IMR-90 (cell line): ENCODE measurements around the gene CCDC92. TPM values are rescaled to one million over a fixed set of nuclear protein-coding genes. Genes with fewer than 3 reads are reported as not detected.

Experiments used
- ATAC-seq: fragments of 200-7000 bp; cut with Tn5 transposase; 2 replicates; pipeline ENCODE4 v1.9.1; 2020; ENCODE audit warnings: low read depth, mild to moderate bottlenecking, moderate library complexity
- BruUV-seq: library from RNA; stranded (reverse); fragments of 400-500 nt; replicated peaks from 2 replicates; lab custom pipeline; 2021; lab: Mats Ljungman, UMichigan
- CTCF ChIA-PET: fragments of 300-600 bp; formaldehyde crosslinking; extraction: SDS; loops from one replicate; lab custom pipeline; 2021; ENCODE audit warnings: antibody characterized with exemption; lab: Yijun Ruan, JAX
- POLR2A ChIA-PET: fragments of 300-600 bp; sonication (Branson Sonifier 250); formaldehyde crosslinking; loops from one replicate; lab custom pipeline; 2022; ENCODE audit warnings: antibody characterized with exemption; ENCODE audit not compliant: unreplicated experiment; lab: Charles Lee
- DNase-seq: peaks from one replicate; pipeline ENCODE4 v3.0.0; 2013
- H2AFZ ChIP-seq: replicated peaks from 2 replicates; pipeline ENCODE3; 2013; ENCODE audit warnings: low read length, mild to moderate bottlenecking; ENCODE audit not compliant: poor library complexity
- H2AK5ac ChIP-seq: 2 replicates; pipeline ENCODE4 v1.6.1; 2013; ENCODE audit warnings: low read depth, low read length, inconsistent platforms
- H2AK9ac ChIP-seq: replicated peaks from 2 replicates; pipeline ENCODE3; 2013; ENCODE audit warnings: mild to moderate bottlenecking, low read depth, low read length, moderate library complexity; ENCODE audit not compliant: poor library complexity
- H2BK120ac ChIP-seq: 2 replicates; pipeline ENCODE4 v1.6.1; 2013; ENCODE audit warnings: low read depth, low read length, inconsistent platforms
- H2BK15ac ChIP-seq: 3 replicates; pipeline ENCODE4 v1.6.1; 2013; ENCODE audit warnings: low read depth, low read length, inconsistent platforms
- H2BK20ac ChIP-seq: 2 replicates; pipeline ENCODE4 v1.6.1; 2013; ENCODE audit warnings: low read depth, mild to moderate bottlenecking, inconsistent platforms, low read length, moderate library complexity
- H2BK5ac ChIP-seq: 2 replicates; pipeline ENCODE4 v1.6.1; 2013; ENCODE audit warnings: mild to moderate bottlenecking, low read depth, low read length, inconsistent platforms; ENCODE audit not compliant: poor library complexity, severe bottlenecking
- H3K14ac ChIP-seq: replicated peaks from 2 replicates; pipeline ENCODE4 v1.6.1; 2013; ENCODE audit warnings: low read depth, low read length, inconsistent platforms
- H3K18ac ChIP-seq: 2 replicates; pipeline ENCODE4 v1.6.1; 2013; ENCODE audit warnings: low read depth, low read length, control low read depth
- H3K23ac ChIP-seq: 2 replicates; pipeline ENCODE4 v1.6.1; 2013; ENCODE audit warnings: low read depth, low read length, inconsistent platforms
- H3K27ac ChIP-seq: 2 replicates; pipeline ENCODE4 v1.5.1; 2013; ENCODE audit warnings: mild to moderate bottlenecking, control low read depth, low read length; ENCODE audit not compliant: insufficient read depth
- H3K27me3 ChIP-seq: 2 replicates; pipeline ENCODE4 v1.6.1; 2013; ENCODE audit warnings: low read length; ENCODE audit not compliant: control insufficient read depth, insufficient read depth
- H3K36me3 ChIP-seq: 2 replicates; pipeline ENCODE4 v1.6.1; 2013; ENCODE audit warnings: low read length, mixed read lengths; ENCODE audit not compliant: control insufficient read depth, insufficient read depth
- H3K4ac ChIP-seq: 2 replicates; pipeline ENCODE4 v1.6.1; 2013; ENCODE audit warnings: low read depth, low read length, inconsistent platforms
- H3K4me1 ChIP-seq: 2 replicates; pipeline ENCODE4 v1.6.1; 2013; ENCODE audit warnings: low read length, mixed read lengths; ENCODE audit not compliant: control insufficient read depth, insufficient read depth
- H3K4me2 ChIP-seq: 2 replicates; pipeline ENCODE4 v1.6.1; 2013; ENCODE audit warnings: low read depth, mild to moderate bottlenecking, control low read depth, low read length, moderate library complexity
- H3K4me3 ChIP-seq: 2 replicates; pipeline ENCODE4 v1.5.1; 2013; ENCODE audit warnings: low read depth, mild to moderate bottlenecking, control low read depth, low read length, moderate library complexity; ENCODE audit not compliant: insufficient read depth
- H3K56ac ChIP-seq: 2 replicates; pipeline ENCODE4 v1.6.1; 2013; ENCODE audit warnings: low read length, inconsistent platforms; ENCODE audit not compliant: insufficient read depth; ENCODE audit errors: extremely low read depth
- H3K79me1 ChIP-seq, 2 experiments: 2 replicates each; pipeline ENCODE4 v1.6.1; 2013; ENCODE audit warnings: low read length in 2 of 2, inconsistent platforms in 1 of 2, low read depth in 1 of 2
- H3K9ac ChIP-seq: 2 replicates; pipeline ENCODE4 v1.6.1; 2013; ENCODE audit warnings: low read depth, low read length, control low read depth
- H3K9me1 ChIP-seq: 2 replicates; pipeline ENCODE4 v1.6.1; 2013; ENCODE audit warnings: low read length, inconsistent platforms; ENCODE audit not compliant: insufficient read depth
- H3K9me3 ChIP-seq: 2 replicates; pipeline ENCODE4 v1.6.1; 2013; ENCODE audit warnings: low read length; ENCODE audit not compliant: control insufficient read depth, insufficient read depth
- H4K20me1 ChIP-seq: 2 replicates; pipeline ENCODE4 v1.6.1; 2013; ENCODE audit warnings: low read length, inconsistent platforms; ENCODE audit not compliant: insufficient read depth
- H4K5ac ChIP-seq: 2 replicates; pipeline ENCODE4 v1.6.1; 2013; ENCODE audit warnings: mild to moderate bottlenecking, low read depth, low read length, control low read depth
- H4K8ac ChIP-seq, 2 experiments: 2 replicates each; pipeline ENCODE4 v1.6.1; 2013; ENCODE audit warnings: low read depth in 2 of 2, low read length in 2 of 2, control low read depth in 1 of 2, inconsistent platforms in 1 of 2
- H4K91ac ChIP-seq: 2 replicates; pipeline ENCODE4 v1.6.1; 2013; ENCODE audit warnings: low read depth, low read length, inconsistent platforms; ENCODE audit not compliant: insufficient read depth
- BHLHE40 ChIP-seq: fragments of 150-350 bp; IDR thresholded peaks from 2 replicates; pipeline ENCODE4 v1.6.1; 2016; ENCODE audit warnings: mild to moderate bottlenecking, low read depth, low read length
- CEBPB ChIP-seq: IDR thresholded peaks from 2 replicates; pipeline ENCODE4 v1.6.1; 2012; ENCODE audit warnings: low read depth, low read length, improper control_type of control experiment
- FOS ChIP-seq: fragments of 150-350 bp; IDR thresholded peaks from 2 replicates; pipeline ENCODE4 v1.6.1; 2016; ENCODE audit warnings: low read depth, low read length
- MAZ ChIP-seq: IDR thresholded peaks from 2 replicates; pipeline ENCODE4 v1.6.1; 2012; ENCODE audit warnings: low read depth, mild to moderate bottlenecking, low read length, improper control_type of control experiment, moderate library complexity, borderline replicate concordance
- NFE2L2 ChIP-seq: fragments of 150-350 bp; IDR thresholded peaks from 2 replicates; pipeline ENCODE4 v1.6.1; 2016; ENCODE audit warnings: low read depth, mild to moderate bottlenecking, low read length
- RAD21 ChIP-seq: IDR thresholded peaks from 2 replicates; pipeline ENCODE4 v1.6.1; 2012; ENCODE audit warnings: low read length, improper control_type of control experiment
- RCOR1 ChIP-seq: IDR thresholded peaks from 2 replicates; pipeline ENCODE4 v1.6.1; 2012; ENCODE audit warnings: mild to moderate bottlenecking, low read length, improper control_type of control experiment; ENCODE audit not compliant: insufficient replicate concordance
- dilution Hi-C: fragments of 300-500 bp; cut with HindIII; formaldehyde crosslinking; loops from one replicate; pipeline ENCODE4 v1.14.3; 2018; ENCODE audit warnings: low sequenced_read_pairs; ENCODE audit not compliant: unreplicated experiment
- in situ Hi-C: fragments of 300-500 bp; cut with MboI; formaldehyde crosslinking; loops from 3 replicates; pipeline ENCODE4 v1.14.3; 2019; ENCODE audit warnings: low sequenced_read_pairs, inconsistent platforms, mixed read lengths
- intact Hi-C: fragments of 100-400 bp; cut with micrococcal nuclease; formaldehyde crosslinking; loops from 2 replicates; pipeline ENCODE4 v1.10.0; 2022
- polyA plus RNA-seq, 3 experiments: library from polyadenylated mRNA; depleted of rRNA; stranded (reverse); fragments of >200 nt; gene quantifications; 2 replicates each; pipeline ENCODE4 v1.2.3, GENCODE V29; 2012; ENCODE audit warnings: low replicate concordance in 1 of 3
- total RNA-seq: library from RNA; depleted of rRNA; stranded (reverse); fragments of >200 nt; gene quantifications from 2 replicates; pipeline ENCODE4 v1.2.3, GENCODE V29; 2012
- TF ChIP-seq, protein P1 (sequence below): fragments of 150-350 bp; IDR thresholded peaks from 2 replicates; pipeline ENCODE4 v1.6.1; 2017; ENCODE audit warnings: mild to moderate bottlenecking, antibody characterized with exemption, low read length, low read depth
- TF ChIP-seq, protein P2 (sequence below): fragments of 150-350 bp; IDR thresholded peaks from 2 replicates; pipeline ENCODE4 v1.6.1; 2016; ENCODE audit warnings: low read depth, mild to moderate bottlenecking, low read length, moderate library complexity, borderline replicate concordance

CCDC92 gene
- total and polyA plus RNA-seq, 2 of the 4 experiments (the other 2 are of a cell fraction) = 5.7 to 55.5 TPM

DNA sequence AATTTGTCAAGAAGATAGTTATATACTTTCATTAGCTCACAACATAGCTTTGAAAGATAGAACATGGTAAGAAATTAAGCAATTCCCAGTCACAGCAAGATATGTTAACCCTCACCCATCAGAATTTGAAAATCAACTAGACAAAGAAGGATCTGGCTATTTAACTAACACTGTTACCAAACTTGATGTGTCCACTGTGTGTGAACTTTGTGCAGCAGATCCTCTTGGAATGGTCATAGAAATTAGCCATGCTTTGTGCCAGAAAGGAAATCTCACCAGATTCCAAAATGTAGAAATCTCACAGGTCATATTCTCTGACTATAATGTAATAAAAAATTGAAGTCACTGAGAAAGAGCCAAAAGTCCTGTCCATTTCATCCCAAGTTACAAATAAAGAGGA is 46.5 kb upstream of the CCDC92 start:
- H4K20me1 ChIP-seq = no peaks in the 10 kb centered on the region
- H2BK15ac ChIP-seq = no peak overlapping the region
- H3K27me3 ChIP-seq = no peaks in the 10 kb centered on the region
- no peak overlapping the region for H3K27ac ChIP-seq
- no TSS peak for BruUV-seq
- no peak overlapping the region for H4K91ac ChIP-seq
- H3K23ac ChIP-seq = no peak overlapping the region
- H4K8ac ChIP-seq = no peak overlapping the region
- no peaks in the 10 kb centered on the region for H3K79me1 ChIP-seq
- H2AK5ac ChIP-seq = no peak overlapping the region
- H3K56ac ChIP-seq = no peak overlapping the region
- no peak overlapping the region for H2AK9ac ChIP-seq
- H3K14ac ChIP-seq = no peak overlapping the region
- ChIA-PET CTCF (interaction anchor here (2.3 kb wide), 1 partner anchor 13 kb away, joined by 8 read pairs; no protein-coding TSS in a partner anchor), POLR2A (interaction anchor here (0.6 kb wide), 1 partner anchor 186 kb away, joined by 8 read pairs; no protein-coding TSS in a partner anchor)
- H2BK5ac ChIP-seq = no peak overlapping the region
- H3K4me1 ChIP-seq = no peaks in the 10 kb centered on the region
- H2AFZ ChIP-seq = no peak overlapping the region
- TF ChIP-seq RCOR1 (no peak), CEBPB (no peak), FOS (no peak), NFE2L2 (no peak), BHLHE40 (no peak), RAD21 (no peak), MAZ (no peak)
- TF ChIP-seq, protein P1, sequence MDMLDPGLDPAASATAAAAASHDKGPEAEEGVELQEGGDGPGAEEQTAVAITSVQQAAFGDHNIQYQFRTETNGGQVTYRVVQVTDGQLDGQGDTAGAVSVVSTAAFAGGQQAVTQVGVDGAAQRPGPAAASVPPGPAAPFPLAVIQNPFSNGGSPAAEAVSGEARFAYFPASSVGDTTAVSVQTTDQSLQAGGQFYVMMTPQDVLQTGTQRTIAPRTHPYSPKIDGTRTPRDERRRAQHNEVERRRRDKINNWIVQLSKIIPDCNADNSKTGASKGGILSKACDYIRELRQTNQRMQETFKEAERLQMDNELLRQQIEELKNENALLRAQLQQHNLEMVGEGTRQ = no peak
- TF ChIP-seq, protein P2, sequence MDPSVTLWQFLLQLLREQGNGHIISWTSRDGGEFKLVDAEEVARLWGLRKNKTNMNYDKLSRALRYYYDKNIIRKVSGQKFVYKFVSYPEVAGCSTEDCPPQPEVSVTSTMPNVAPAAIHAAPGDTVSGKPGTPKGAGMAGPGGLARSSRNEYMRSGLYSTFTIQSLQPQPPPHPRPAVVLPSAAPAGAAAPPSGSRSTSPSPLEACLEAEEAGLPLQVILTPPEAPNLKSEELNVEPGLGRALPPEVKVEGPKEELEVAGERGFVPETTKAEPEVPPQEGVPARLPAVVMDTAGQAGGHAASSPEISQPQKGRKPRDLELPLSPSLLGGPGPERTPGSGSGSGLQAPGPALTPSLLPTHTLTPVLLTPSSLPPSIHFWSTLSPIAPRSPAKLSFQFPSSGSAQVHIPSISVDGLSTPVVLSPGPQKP = no peak
- H3K18ac ChIP-seq = no peak overlapping the region
- dilution Hi-C loops = no loop called here
- in situ Hi-C loops = no loop called here
- intact Hi-C loops = no loop called here
- no peak overlapping the region for H3K4me3 ChIP-seq
- H3K4me2 ChIP-seq = no peak overlapping the region
- H3K9me3 ChIP-seq = no peaks in the 10 kb centered on the region
- DNase-seq (no peak), ATAC-seq (no peak)
- no peaks in the 10 kb centered on the region for H3K36me3 ChIP-seq
- 0 out of 2 replicates have a peak, but pooled peaks cover 3% of the 10 kb centered on the region for H3K9me1 ChIP-seq
- H3K9ac ChIP-seq = no peak overlapping the region
- no peak overlapping the region for H4K5ac ChIP-seq
- no peak overlapping the region for H3K4ac ChIP-seq
- no peak overlapping the region for H2BK20ac ChIP-seq
- no peak overlapping the region for H2BK120ac ChIP-seq
